Neural progenitor cell (in vitro differentiated cells): ENCODE results near the gene MRPL33.

ENCODE experiments used
- EZH2 ChIP-seq: fragments of 200-600 bp; sonication (generic); IDR thresholded peaks from 2 replicates; pipeline ENCODE4 v1.6.1; 2017; ENCODE audit warnings: antibody characterized with exemption, mild to moderate bottlenecking, moderate library complexity
- TF ChIP-seq, protein P1 (sequence below): fragments of 200-600 bp; sonication (generic); IDR thresholded peaks from 2 replicates; pipeline ENCODE4 v1.5.1; 2017; ENCODE audit warnings: antibody characterized with exemption, mild to moderate bottlenecking

DNA sequence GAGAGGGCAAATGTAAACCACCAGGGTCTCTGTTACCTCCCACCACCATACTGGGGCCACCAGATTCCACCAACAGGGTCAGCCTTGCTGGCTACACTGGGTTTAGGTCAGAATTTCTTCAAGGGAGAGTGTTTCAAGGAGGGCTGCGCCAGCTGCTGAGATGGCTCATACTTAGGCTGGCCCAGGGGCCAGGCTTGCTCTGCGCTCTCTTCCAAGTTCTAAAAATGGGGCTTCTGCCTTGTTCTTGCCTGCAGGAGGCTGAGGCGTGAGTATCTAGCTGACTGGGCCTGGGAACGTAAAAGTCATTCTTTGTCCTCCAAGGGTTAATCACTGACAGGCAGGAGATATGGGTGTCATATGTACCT lies 28.1 kb downstream of the MRPL33 start:
- no peak for TF ChIP-seq EZH2
- TF ChIP-seq, protein P1, sequence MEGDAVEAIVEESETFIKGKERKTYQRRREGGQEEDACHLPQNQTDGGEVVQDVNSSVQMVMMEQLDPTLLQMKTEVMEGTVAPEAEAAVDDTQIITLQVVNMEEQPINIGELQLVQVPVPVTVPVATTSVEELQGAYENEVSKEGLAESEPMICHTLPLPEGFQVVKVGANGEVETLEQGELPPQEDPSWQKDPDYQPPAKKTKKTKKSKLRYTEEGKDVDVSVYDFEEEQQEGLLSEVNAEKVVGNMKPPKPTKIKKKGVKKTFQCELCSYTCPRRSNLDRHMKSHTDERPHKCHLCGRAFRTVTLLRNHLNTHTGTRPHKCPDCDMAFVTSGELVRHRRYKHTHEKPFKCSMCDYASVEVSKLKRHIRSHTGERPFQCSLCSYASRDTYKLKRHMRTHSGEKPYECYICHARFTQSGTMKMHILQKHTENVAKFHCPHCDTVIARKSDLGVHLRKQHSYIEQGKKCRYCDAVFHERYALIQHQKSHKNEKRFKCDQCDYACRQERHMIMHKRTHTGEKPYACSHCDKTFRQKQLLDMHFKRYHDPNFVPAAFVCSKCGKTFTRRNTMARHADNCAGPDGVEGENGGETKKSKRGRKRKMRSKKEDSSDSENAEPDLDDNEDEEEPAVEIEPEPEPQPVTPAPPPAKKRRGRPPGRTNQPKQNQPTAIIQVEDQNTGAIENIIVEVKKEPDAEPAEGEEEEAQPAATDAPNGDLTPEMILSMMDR, result no peak
